T-helper 1 cell treated with Interleukin-12 subunit alpha and Interleukin-12 subunit beta and Interleukin-4 antibody, amounts not matched to agents 30 ng/mL and 1 ng/mL, for 36 hours (primary cell): ENCODE results near the gene PAF1. TPM values are rescaled to one million over a fixed set of nuclear protein-coding genes. Genes with fewer than 3 reads are reported as not detected.

ENCODE experiments used
- intact Hi-C: fragments of 100-400 bp; cut with micrococcal nuclease; formaldehyde crosslinking; loops from one replicate; pipeline ENCODE4 v1.15.1; 2024
- total RNA-seq: library from RNA; stranded (reverse); gene quantifications from 2 replicates; pipeline ENCODE4 v1.2.3, GENCODE V29; 2022

PAF1 gene
- total RNA-seq, 1 donor from 2014 or later, result 42.7 TPM

DNA sequence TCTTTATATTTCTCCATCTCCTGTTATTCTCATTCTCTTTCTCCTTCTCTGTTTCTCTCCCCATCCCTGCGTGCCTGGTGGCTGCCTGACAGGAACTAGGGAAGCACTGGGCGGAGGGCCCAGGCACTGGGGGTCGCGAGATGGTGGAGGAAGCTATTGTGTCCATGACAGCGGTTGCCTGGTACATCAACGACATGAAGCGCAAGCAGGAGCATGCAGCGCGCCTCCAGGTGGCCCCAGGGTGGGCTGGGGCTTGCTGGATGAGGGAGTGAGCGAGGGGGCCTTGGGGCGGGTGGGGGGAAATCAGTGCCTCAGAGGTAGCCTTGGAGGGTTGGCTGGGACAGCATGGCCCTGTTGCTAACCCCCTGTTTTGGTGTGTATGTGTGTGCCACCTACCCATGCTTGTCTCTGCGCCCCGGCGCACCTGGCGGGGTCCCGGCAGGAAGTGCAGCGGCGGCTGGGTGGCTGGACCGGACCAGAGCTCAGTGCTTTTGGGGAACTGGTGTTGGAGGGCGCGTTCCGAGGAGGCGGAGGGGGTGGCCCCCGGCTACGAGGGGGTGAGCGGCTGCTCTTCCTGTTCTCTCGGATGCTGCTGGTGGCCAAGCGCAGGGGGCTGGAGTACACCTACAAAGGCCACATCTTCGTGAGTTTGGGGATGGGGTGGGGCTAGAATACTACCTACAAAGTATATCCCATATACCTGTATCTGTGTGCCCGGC is 26.7 kb upstream of the PAF1 start:
- intact Hi-C loops, result no loop called here

DNA sequence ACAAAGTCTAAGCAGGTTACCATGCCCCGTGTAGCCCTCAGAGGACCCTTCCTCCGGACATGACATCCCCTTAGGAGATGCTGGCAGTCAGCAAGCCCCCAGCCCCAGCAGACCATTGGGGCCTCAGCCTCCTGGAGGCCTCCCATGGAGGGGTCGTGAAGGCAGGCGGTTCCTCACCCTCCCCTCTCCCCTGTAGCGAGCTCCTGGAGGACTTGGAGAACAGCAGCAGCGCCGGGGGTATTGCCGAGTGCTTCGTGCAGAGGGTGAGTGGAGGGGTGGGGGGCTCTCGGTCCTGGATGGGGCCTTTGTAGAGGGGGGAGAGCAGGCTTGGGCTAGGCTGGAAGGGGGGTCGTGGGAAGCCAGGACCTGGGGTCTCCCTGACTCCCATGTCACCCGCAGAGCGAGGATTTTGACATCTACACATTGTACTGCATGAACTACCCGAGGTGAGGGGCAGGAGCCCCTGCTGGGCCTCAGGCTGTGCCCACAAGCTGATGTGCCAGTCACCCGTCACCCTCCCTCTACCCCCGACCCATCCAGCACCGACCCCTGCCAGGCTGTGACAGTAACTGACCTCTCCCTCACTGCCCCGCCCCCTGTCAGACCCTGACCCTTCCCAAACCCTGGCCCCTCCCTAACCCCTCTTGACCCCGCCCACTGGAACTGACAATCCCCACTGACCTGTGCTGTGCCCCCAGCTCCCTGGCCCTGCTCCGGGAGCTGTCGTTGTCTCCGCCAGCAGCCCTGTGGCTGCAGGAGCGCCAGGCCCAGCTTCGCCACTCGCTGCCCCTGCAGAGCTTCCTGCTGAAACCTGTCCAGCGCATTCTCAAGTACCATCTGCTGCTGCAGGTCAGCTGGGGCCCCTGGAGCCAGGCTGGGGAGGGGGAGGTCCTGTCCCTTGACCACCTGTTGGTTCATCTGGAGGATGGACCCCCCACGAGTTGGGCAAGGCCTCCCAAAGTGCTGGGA is 25.5 kb upstream of the PAF1 start:
- intact Hi-C loops, result no loop called here

DNA sequence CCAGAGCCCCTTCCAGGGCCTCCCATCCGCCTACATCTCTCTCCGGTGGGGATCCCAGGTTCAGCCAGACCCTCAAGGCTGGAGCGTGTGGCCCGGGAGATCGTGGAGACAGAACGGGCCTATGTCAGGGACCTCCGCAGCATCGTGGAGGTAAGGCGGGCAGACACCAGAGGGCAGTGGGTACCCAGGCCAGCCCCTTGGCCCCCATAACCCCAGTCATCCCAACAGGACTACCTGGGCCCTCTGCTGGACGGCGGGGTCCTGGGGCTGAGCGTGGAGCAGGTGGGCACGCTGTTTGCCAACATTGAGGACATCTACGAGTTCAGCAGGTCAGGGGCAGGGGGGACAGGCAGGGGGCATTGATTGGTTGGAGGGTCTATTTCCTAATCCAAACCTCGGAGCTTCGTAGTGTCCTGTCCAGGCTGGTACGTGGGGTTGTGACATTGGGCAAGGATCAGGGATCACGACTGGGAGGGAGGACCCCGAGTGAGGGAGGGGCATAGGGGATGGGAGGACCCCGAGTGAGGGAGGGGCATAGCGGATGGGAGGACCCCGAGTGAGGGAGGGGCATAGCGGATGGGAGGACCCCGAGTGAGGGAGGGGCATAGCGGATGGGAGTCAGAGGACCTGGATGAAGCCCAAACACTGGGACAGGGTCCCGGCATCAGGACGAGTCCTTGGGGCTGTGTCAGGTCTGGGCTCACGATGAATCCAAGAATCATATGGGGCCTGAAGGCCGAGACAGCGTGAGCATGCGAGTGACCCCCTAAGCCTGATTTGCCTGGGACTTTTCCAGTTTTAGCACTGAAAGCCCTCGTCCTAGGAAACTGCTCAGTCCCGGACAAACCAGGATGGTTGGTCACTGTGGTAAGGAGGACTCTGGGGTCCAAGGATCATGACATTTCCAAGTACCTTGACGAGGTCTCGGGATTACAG is 24.5 kb upstream of the PAF1 start:
- intact Hi-C loops, result no loop called here

DNA sequence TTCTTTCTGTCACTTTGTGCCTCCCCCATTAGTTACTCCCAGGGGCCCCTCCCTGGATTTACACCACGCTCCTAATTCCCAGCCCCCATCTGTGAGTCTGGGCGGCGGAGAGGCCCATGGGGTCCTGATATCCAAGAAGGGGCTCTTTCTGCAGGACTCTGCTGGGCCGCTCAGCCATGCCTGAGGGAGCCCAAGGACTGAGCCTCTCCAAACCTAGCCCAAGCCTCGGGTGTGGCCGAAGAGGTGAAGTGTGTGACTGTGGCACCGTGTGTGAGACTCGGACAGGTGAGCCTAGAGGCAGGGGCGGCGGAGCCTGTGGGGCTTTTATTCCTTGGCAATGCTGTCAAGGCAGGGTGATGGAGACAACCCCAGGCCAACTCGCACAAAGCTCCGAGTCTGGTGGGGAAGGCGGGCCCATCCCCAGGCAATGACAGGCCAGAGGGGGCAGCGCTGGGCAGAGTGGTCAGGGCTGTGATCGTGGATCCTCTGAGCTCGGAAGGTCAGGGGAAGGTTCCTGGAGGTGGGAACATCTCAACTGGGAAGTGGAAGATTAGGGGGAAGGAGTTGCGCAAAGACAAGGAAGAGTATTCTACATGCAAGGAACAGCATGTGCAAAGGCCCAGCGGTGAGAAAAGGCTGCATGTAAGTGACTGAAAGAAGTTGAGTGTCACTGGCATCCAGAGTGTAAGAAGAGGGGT is 23.2 kb upstream of the PAF1 start:
- intact Hi-C loops, result loop anchor here (2.0 kb wide), 2 partner anchors 67 to 563 kb away; partner anchors contain the start of gene TIMM50

DNA sequence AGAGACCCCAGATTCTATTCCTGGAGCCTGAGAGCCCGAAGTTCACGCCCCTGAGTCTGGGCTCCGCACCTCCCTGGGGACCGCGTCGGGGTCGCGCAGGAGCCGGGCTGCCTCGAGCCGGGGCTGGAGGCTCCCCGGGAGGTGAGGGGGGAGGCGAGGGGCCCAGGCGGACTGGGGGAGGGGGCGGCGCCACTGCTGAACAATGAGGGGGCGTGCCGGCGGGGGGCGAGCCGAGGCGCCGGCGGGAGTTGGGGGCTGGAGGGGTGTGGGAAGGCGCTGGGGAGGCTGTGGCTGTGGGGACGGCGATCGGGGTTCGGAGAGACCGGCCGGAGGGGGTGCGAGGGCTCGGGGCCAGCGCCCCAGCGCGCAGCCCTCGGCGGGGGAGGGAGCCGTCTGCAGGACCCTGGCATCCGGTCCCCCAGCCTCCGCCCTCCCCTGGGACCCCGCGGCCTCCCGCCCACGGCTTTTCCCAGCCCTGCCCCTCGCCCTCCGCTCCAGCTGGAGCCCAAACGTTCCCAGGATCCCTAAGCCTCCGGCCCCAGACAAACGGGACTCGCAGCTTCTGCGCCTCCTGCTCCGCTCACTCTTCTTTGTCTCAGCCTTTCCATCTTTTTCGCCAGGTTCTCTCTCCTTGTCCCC is 22.5 kb upstream of the PAF1 start:
- intact Hi-C loops, result loop anchor here (2.0 kb wide), 2 partner anchors 67 to 563 kb away; partner anchors contain the start of gene TIMM50

DNA sequence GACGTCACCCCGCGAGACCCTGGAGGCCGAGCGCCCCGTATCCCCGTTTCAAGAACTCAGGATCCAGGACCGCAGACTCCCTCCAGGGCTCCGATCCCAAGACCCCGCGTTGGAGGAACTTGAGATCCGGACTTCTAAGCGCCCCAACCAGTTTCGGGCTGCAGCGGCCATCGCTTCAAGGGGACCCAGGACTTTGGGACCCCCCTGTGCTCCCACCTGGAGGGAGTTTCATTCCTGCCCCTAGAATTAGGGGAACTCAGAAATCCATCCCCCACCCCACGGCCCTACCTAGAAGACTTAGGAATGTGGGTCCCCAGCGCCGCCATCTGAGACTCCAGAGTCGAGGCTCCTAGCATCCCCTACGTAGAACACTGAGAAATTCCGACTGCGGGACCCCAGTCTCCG is 22.0 kb upstream of the PAF1 start:
- intact Hi-C loops, result loop anchor here (1.0 to 2.0 kb wide), 14 partner anchors 17 to 1338 kb away; partner anchors contain the start of genes EID2, EID2B, GMFG and MED29

DNA sequence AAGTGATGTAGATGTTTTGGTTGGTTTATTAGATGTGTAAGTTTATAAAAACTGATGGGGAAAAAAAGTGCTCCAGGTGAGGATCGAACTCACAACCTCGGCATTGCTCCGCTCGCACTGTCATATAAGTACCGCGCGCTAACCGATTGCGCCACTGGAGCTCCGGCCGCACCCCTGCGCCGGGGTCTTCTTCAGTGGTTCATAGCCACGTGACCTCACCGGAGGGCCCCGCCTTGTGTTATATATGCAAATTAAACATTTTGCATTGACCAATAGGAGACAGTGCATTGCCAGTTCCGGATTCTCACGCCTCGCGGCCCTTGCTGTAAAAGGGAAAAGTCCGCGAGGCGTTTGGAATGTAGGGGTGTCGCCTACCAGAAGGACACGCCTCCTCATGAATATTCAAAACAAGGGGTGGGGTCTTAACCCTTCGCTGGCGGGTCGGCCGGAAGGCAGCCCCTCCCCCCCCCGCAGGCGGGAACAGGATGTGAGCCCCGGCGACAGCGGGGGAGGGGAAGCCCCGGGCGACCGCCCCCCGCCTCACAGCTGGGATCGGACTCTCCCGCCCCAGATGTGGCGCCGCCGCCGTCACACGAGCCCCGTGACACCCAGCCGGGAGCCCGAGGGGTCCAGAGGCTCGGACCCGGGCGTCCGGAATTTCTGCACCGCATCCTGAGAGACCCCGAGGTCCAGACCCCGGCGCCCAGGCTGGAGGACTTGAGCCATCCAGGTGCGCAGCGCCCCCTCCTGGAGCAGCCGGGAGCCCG is 21.4 kb upstream of the PAF1 start, which contains the start of gene PLEKHG2:
PLEKHG2 (plus strand) TSS at position 570 of the 767 bp plus-strand sequence. CDS start 1,418 bp downstream, outside the sequence.
- intact Hi-C loops, result loop anchor here (1.0 to 2.0 kb wide), 14 partner anchors 18 to 1339 kb away; partner anchors contain the start of genes EID2, EID2B, GMFG and MED29

DNA sequence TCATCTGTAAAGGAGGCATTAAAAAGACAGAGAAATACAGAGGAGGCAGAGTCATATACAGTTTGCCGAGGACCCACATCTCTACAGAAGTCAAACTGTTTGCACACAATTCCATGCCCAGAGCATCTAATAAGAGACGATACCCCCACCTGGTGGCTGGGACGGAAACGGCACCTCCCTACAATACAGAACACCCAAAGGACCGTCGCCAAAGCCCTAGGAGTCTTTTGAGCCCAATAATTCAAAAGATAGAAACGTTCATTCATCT is 20.9 kb upstream of the PAF1 start:
- intact Hi-C loops, result loop anchor here (1.0 to 2.0 kb wide), 16 partner anchors 14 to 1340 kb away; partner anchors contain the start of genes EID2, EID2B, GMFG and MED29

DNA sequence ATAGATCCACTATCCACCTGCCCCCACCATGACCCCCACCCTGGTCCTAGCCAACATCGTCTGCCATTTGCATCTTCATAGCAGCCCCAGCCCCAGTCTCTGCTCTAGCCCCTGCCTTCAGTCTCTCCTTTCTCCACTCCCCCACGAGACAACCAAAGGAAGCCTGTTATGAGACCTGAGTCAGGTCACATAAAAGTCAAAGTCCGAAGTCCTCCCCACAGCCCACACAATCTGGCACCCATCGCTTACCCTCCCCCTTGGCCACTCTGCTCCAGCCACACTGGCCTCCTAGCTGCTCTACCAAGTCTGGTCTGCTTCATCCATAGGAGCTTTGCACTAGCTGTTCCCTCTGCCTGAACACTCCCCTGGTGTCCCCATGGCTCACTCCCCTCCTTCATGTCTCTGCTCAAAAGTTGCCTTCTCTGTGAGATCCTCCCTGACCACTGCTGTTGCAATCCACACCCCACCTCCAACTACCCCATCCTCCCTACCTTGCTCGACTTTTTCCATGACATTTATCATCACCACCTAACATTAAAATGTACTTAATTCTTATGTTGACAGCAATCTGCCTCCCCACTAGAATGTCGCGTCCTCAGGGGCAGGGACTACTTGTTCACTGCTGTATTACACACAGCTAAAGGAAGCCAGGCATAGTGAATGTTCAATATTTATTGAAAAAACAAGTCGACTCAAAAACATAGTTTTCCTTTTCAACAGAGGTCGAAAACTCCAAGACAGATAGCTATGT is 20.4 kb upstream of the PAF1 start:
- intact Hi-C loops, result loop anchor here (1.0 kb wide), 2 partner anchors 14 to 199 kb away; no protein-coding TSS in a partner anchor

DNA sequence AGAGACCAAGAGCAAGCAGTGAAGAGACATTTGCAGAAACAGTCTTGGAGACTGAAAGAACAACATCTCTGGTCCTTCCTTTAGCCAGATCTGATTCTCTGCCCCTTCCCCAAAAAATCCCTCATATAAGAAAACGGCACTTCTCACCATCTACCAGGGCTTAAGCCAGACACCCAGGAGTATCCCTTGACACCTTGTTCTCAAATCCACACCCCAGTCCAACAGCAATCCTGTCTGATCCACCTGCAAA is 19.9 kb upstream of the PAF1 start:
- intact Hi-C loops, result loop anchor here (1.0 kb wide), 2 partner anchors 13 to 198 kb away; no protein-coding TSS in a partner anchor

DNA sequence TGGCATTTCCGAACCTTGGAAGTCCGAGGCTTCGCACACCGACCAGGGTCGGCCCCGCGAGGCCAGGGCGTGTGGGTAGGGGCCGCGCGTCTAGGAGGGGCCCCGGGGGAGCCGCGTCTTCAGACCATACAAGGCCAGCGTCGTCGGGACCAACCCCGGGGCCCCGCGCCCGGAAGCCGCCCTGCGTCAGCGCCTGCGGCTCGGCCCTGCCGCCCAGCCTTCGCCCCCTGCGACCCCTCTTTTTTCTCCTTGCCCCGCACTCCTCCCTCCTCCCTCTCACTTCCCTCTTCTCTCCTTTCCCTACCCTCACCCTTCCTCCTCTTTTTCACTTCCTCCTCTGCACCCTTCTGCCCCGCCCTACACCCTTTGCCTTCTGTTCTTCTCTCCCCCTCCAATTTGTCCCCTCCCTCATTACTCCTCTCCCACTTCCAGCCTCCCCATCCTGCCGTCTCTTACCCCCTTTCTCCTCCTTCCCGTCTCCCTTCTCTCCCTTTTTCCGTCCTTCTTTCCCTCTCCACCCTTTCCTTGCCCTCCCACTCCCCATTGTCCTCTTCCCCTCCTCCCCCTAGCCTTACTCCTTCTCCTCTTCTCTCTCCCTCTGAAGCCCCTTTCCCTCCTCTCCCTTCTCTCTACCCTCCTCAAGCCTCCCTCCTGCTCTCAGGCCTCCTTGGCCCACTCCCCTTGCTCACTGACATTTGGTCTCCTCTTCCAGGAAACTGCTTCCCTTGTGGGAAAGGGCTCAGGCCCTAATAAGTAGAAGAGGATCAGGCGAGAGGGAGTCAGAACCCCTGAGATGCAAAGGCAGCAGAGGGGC is 19.3 kb upstream of the PAF1 start:
- intact Hi-C loops, result no loop called here

DNA sequence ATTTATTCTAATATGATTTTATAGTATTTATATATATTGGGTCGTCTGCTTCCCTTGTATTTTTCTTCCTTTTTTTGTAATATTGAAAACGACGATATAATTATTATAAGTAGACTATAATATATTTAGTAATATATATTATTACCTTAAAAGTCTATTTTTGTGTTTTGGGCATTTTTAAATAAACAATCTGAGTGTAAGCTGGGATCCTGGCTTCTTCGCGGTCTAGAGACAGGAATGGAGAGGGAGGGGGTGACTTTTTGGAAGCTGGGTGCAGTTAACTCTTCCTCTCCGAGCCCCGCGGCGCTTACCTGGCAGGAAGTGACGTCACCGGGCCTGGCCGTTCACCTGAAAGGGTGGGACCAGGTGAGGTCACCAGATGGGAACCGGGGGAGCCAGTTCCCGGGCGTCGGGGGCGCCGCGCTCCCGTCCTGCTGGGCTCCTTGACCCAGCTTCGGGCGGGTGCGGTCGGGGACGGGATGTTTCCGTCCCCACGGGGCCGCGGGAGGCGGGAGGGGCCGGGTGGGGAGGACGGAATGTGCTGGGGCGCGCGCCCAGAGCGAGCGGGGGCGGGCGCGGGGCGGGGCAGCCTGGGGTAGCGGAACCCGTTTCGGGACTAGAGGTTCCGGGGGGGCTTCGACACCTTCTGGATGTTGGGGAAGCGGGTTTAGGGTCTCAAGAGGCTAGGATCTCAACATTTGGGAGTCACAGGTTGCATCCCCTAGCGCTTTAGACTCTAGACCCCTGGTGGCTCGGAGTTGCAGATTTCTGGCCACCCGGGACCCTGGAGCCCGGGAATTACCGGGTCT is 18.5 kb upstream of the PAF1 start:
- intact Hi-C loops, result no loop called here

DNA sequence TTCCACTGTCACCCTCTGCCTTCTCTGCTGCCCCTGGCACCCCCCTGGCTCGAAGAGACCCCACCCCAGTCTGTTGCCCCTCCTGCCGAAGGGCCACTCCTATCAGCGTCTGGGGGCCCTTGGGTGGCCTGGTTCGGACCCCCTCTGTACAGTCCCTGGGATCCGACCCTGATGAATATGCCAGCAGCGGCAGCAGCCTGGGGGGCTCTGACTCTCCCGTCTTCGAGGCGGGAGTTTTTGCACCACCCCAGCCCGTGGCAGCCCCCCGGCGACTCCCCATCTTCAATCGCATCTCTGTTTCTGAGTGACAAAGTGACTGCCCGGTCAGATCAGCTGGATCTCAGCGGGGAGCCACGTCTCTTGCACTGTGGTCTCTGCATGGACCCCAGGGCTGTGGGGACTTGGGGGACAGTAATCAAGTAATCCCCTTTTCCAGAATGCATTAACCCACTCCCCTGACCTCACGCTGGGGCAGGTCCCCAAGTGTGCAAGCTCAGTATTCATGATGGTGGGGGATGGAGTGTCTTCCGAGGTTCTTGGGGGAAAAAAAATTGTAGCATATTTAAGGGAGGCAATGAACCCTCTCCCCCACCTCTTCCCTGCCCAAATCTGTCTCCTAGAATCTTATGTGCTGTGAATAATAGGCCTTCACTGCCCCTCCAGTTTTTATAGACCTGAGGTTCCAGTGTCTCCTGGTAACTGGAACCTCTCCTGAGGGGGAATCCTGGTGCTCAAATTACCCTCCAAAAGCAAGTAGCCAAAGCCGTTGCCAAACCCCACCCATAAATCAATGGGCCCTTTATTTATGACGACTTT is 17.7 kb upstream of the PAF1 start:
- intact Hi-C loops, result no loop called here

DNA sequence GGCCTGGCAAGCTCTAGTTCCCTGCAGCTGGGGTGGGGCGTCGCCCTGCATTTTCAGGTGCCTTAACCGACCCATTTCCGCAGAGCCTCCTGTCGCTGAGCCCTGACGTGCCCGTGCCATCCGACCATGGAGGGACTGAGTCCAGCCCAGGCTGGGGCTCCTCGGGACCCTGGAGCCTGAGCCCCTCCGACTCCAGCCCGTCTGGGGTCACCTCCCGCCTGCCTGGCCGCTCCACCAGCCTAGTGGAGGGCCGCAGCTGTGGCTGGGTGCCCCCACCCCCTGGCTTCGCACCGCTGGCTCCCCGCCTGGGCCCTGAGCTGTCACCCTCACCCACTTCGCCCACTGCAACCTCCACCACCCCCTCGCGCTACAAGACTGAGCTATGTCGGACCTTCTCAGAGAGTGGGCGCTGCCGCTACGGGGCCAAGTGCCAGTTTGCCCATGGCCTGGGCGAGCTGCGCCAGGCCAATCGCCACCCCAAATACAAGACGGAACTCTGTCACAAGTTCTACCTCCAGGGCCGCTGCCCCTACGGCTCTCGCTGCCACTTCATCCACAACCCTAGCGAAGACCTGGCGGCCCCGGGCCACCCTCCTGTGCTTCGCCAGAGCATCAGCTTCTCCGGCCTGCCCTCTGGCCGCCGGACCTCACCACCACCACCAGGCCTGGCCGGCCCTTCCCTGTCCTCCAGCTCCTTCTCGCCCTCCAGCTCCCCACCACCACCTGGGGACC is 16.9 kb upstream of the PAF1 start:
- intact Hi-C loops, result loop anchor here (1.0 kb wide), 1 partner anchor 67 kb away; no protein-coding TSS in a partner anchor

DNA sequence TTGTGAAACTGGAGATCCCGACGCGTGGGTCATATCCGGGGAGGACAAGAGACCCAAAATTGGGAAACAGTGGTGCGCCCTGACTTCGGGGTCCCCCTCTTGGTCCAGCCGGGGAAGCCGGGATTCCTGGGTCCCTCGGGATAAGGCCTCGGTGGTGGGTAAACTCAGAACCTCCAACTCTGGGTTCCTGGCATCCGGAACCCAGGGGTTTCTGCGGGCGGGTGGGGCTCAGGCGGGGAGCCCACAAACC is 16.4 kb upstream of the PAF1 start:
- intact Hi-C loops, result loop anchor here (1.0 kb wide), 1 partner anchor 66 kb away; no protein-coding TSS in a partner anchor
